GM19035 (cell line): ENCODE results near the gene INTS4.
"Not testable (repeated sequence)": the region's sequence is repeated elsewhere in the genome, so short reads cannot be mapped to it uniquely, and the experiment has no call there.

Source experiments
- ATAC-seq: cut with Tn5 transposase; IDR thresholded peaks from one replicate; pipeline ENCODE4 v1.9.1; 2021; ENCODE audit not compliant: unreplicated experiment

The INTS4 gene

GRCh38 chr11:77884186-77884828, 110.2 kb downstream of the INTS4 start:
- ATAC-seq: no peak

- no peak for ATAC-seq
Observed at GRCh38 chr11:77883775-77884174, 110.7 kb downstream of the INTS4 start.

- ATAC-seq: no peak
Observed at GRCh38 chr11:77882396-77882795, 112.1 kb downstream of the INTS4 start.

GRCh38 chr11:77879218-77879617, 115.2 kb downstream of the INTS4 start:
- no peak for ATAC-seq

DNA sequence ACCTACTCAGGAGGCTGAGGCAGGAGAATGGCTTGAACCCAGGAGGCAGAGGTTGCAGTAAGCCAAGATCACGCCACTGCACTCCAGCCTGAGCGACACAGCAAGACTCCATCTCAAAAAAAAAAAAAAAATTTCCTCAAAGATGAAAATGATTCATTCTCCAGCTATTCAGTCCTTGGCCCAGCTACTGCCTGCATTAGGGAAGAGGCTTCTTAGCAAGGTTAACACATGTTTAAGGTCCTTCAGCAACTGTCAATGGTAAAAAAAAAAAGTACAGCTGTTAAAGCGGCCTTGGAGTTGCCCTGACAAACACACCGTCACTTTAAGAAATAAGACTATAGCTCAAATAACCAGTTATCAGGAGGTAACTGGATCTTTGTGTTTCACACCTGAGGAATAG, 116.2 kb downstream of the INTS4 start:
- ATAC-seq: not testable (repeated sequence)

DNA sequence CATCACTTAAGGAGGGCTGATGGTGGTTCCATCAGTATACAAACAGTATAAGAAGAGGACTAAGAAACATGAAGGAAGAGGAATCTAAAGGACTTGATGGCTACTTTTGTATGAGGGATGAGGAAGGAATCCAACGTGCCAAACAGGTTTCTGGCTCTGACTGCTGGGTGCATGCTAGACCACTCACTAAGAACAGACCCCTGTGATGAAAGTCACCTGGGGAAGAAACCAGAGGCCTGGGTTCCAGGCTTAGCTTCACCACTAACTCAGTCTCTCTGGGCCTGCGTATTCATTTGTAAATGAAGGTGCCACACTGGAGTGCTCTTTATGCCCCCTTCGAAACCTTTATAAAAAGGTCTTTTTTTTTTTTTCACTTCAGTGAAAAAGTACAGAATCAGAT, 118.4 kb downstream of the INTS4 start:
- no peak for ATAC-seq

- no peak for ATAC-seq
Observed at GRCh38 chr11:77874206-77874605, 120.3 kb downstream of the INTS4 start.

GRCh38 chr11:77873345-77873744, 121.1 kb downstream of the INTS4 start:
- no peak for ATAC-seq

DNA sequence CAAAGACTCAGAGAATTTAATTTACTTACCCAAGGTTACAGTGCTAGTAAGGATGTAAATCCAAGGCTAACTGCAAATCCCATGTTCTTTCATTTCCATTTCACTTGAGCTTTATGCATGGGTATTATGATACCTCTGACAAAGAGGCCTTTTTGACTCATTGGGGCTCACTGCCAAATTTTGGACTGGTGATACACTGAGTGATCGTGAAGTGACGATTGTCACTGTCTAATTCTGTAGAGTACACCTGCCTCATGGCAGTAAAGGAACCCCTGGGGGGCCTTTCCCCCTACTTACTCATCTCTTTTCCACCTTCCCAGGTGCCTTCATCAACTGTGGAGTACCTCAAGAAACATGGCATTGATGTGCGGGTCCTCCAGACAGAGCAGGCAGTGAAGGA, 122.6 kb downstream of the INTS4 start:
- ATAC-seq: no peak

GRCh38 chr11:77868744-77869143, 125.7 kb downstream of the INTS4 start:
- no peak for ATAC-seq

GRCh38 chr11:77866336-77866735, 128.1 kb downstream of the INTS4 start:
- ATAC-seq: no peak

DNA sequence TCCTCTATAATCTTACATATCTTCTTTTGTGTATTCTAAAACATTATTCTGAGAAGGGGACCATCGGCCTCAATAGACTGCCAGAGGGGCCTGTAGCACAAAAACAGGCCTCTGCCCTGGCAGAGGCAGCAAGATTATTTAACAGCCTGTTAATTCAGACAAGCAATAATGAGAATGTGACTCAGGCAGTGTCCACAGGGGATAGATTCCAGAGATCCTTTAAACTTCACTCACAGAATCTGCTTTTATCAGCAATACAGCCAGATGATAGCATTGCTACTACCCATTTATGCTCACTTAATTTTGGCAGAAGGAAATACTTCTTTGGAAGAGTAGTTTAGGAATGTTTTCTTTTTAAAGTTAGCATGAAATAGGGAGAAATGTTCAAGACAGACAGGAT, 128.7 kb downstream of the INTS4 start:
- ATAC-seq: no peak

DNA sequence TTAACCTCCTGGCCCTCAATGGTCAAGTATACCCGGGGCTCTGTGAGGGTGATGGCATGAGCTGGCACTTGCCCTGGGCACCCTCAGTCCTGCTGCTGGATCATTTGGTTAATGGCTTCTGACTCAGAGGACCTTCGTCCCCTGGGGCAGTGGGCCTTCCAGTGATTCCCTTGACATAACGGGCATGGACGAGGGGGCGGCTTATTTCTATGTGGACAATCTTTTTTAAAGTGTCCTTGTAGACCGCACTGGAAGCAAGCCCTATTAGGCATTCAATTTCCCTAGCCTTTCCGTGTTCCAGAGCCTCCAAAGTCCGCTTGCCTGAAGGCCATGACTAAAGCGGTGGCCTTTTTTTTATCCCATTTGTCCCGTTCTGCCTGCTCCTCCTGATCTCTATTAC, 133.0 kb downstream of the INTS4 start:
- not testable (repeated sequence) for ATAC-seq

DNA sequence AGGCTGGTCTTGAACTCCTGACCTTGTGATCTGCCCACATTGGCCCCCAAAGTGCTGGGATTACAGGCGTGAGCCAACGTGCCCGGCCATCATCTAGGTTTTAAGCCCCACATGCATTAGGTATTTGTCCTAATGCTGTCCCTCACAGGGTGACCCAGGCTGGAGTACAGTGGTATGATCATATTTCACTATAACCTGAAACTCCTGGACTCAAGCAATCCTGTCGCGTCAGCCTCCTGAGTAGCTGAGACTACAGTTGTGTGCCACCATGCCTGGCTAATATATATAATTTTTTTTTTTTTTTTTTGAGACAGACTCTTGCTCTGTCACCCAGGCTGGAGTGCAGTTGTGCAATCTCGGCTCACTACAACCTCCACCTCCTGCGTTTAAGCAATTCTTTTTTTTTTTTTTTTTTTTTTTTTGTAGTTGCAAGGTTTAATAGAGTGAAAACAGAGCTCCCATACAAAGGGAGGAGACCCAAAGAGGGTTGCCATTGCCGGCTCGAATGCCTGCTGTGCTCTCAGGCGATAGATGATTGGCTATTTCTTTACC, 136.5 kb downstream of the INTS4 start:
- ATAC-seq: not testable (repeated sequence)

DNA sequence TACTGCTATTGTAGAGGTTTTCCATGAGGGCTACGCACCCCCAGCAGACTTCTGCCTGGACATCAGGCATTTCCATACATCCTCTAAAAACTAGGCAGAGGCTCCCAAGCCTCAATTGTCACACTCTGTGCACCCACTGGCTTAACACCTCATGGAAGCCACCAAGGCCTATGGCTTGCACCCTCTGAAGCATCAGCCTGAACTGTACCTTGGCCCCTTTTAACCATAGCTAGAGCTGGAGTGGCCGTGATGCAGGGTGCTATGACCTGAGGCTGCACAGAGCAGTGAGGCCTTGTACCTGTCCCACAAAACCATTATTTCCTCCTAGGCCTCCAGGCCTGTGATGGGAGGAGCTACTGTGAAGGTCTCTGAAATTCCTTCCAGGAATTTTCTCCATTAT, 139.6 kb downstream of the INTS4 start:
- no peak for ATAC-seq

DNA sequence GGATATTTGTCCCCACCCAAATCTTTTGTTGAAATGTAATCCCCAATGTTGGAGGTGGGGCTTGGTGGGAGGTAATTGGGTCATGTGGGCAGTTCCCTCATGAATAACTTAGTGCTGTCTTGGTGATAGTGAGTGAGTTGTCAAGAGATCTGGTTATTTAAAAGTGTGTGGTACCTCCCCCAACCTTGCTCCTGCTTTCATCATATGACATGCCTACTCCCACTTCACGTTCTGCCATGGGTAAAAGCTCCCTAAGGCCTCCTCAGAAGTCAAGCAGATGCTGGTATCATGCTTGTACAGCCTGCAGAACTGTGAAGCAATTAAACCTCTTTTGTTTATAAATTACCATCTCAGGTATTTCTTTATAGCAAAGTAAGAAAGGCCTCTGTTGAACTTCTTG, 143.0 kb downstream of the INTS4 start:
- ATAC-seq: no peak

DNA sequence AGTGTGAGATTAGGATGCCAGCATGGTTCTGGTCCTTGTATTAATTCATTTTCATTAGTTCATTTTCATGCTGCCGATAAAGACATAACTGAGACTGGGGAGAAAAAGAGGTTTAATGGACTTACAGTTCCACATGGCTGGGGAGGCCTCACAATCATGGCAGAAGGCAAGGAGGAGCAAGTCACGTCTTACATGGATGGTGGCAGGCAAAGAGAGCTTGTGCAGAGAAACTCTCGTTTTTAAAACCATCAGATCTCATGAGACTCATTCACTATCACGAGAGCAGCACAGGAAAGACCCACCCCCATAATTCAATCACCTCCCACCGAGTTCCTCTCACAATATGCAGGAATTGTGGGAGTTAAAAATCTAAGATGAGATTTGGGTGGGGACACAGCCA, 150.8 kb downstream of the INTS4 start:
- not testable (repeated sequence) for ATAC-seq

GRCh38 chr11:77842441-77843121, 151.9 kb downstream of the INTS4 start:
- ATAC-seq: no peak

DNA sequence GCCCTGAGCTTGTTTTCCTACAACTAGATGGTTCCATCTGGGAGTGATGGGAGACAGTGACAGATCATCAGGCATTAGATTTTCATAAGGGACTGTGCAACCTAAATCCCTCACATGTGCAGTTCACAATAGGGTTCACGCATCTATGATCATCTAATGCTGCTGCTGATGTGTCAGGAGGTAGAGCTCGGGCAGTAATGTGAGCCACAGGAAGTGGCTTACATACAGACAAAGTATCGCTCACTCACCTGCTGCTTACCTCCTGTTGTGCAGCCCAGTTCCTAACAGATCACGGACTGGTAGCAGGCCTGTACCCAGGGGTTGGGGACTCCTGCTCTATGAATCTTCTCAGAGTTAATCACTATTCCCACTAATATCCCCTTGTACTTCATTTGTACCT, 161.2 kb downstream of the INTS4 start:
- no peak for ATAC-seq

DNA sequence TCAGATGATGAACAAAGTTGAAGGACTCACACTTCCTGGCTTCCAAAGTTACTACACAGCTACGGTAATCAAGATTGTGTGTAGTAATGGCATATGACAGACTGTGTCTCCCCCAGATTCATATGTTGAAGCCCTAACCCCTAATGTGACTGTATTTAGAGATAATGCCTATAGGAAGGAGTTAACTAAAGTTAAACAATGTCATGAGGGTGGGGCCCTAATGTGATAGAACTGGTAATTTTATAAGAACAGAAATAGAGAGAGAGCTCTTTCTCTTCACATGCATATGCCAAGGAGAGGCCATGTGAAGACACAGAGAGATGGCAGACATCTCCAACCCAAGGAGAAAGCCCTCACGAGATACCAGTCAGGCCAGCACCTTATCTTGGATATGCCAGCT, 165.5 kb downstream of the INTS4 start:
- ATAC-seq: no peak
